Activated T-cell treated with anti-CD3 and anti-CD28 coated beads, Interleukin-2, amount 50 U/mL, for 24 hours (primary cell): Measurements from ENCODE around the gene SYK.

Source experiments
- DNase-seq: peaks from one replicate; pipeline ENCODE4 v3.0.0-alpha.2; 2020
- H3K27ac Mint-ChIP-seq: 2 replicates; pipeline ENCODE4 v1.8.0; 2020; ENCODE audit warnings: mild to moderate bottlenecking, mixed read lengths
- H3K27me3 Mint-ChIP-seq: 2 replicates; pipeline ENCODE4 v1.8.0; 2020; ENCODE audit warnings: mixed read lengths
- H3K36me3 Mint-ChIP-seq: 2 replicates; pipeline ENCODE4 v1.8.0; 2020; ENCODE audit warnings: low read depth, mixed read lengths
- H3K4me1 Mint-ChIP-seq: 2 replicates; pipeline ENCODE4 v1.8.0; 2020; ENCODE audit warnings: low read depth, mixed read lengths
- H3K4me3 Mint-ChIP-seq: 2 replicates; pipeline ENCODE4 v1.8.0; 2020; ENCODE audit warnings: mild to moderate bottlenecking, moderate library complexity, mixed read lengths
- H3K9me3 Mint-ChIP-seq: 2 replicates; pipeline ENCODE4 v1.8.0; 2020; ENCODE audit warnings: mixed read lengths

SYK gene

GRCh38 chr9:90826326-90827020 lies 24.9 kb downstream of the SYK start:
- Mint-ChIP-seq H3K27me3 (peaks cover 39% of the 10 kb centered on the region), H3K36me3 (no peaks in the 10 kb centered on the region), H3K27ac (no peak overlapping the region), H3K4me3 (no peak overlapping the region), H3K9me3 (no peaks in the 10 kb centered on the region), H3K4me1 (no peaks in the 10 kb centered on the region)
- DNase-seq: no peak

- no peaks in the 10 kb centered on the region for H3K36me3 Mint-ChIP-seq
- no peak overlapping the region for H3K4me3 Mint-ChIP-seq
- H3K27me3 Mint-ChIP-seq: peaks cover 35% of the 10 kb centered on the region
- no peaks in the 10 kb centered on the region for H3K9me3 Mint-ChIP-seq
- H3K4me1 Mint-ChIP-seq: no peaks in the 10 kb centered on the region
- no peak overlapping the region for H3K27ac Mint-ChIP-seq
- no peak for DNase-seq
Observed at GRCh38 chr9:90827181-90827871, 25.7 kb downstream of the SYK start.

- no peaks in the 10 kb centered on the region for H3K9me3 Mint-ChIP-seq
- H3K4me1 Mint-ChIP-seq: no peaks in the 10 kb centered on the region
- DNase-seq: no peak
- no peaks in the 10 kb centered on the region for H3K36me3 Mint-ChIP-seq
- peaks cover 27% of the 10 kb centered on the region for H3K27me3 Mint-ChIP-seq
- no peak overlapping the region for H3K4me3 Mint-ChIP-seq
- no peak overlapping the region for H3K27ac Mint-ChIP-seq
Observed at GRCh38 chr9:90830051-90830450, 28.4 kb downstream of the SYK start.

GRCh38 chr9:90830977-90831376 lies 29.4 kb downstream of the SYK start:
- H3K4me1 Mint-ChIP-seq: no peaks in the 10 kb centered on the region
- H3K9me3 Mint-ChIP-seq: no peaks in the 10 kb centered on the region
- no peak overlapping the region for H3K4me3 Mint-ChIP-seq
- H3K36me3 Mint-ChIP-seq: no peaks in the 10 kb centered on the region
- no peak overlapping the region for H3K27ac Mint-ChIP-seq
- H3K27me3 Mint-ChIP-seq: peaks cover 28% of the 10 kb centered on the region
- DNase-seq: no peak

- Mint-ChIP-seq H3K4me1 (no peaks in the 10 kb centered on the region), H3K27me3 (peaks cover 23% of the 10 kb centered on the region), H3K9me3 (no peaks in the 10 kb centered on the region), H3K4me3 (no peak overlapping the region), H3K36me3 (no peaks in the 10 kb centered on the region), H3K27ac (no peak overlapping the region)
- no peak for DNase-seq
Observed at GRCh38 chr9:90832261-90832660, 30.6 kb downstream of the SYK start.

GRCh38 chr9:90834828-90835595 lies 33.4 kb downstream of the SYK start:
- H3K36me3 Mint-ChIP-seq: no peaks in the 10 kb centered on the region
- H3K4me3 Mint-ChIP-seq: no peak overlapping the region
- DNase-seq: no peak
- H3K27me3 Mint-ChIP-seq: peaks cover 25% of the 10 kb centered on the region
- no peak overlapping the region for H3K27ac Mint-ChIP-seq
- H3K4me1 Mint-ChIP-seq: no peaks in the 10 kb centered on the region
- no peaks in the 10 kb centered on the region for H3K9me3 Mint-ChIP-seq

- no peak for DNase-seq
- peaks cover 21% of the 10 kb centered on the region for H3K27me3 Mint-ChIP-seq
- no peaks in the 10 kb centered on the region for H3K4me1 Mint-ChIP-seq
- H3K4me3 Mint-ChIP-seq: no peak overlapping the region
- H3K27ac Mint-ChIP-seq: no peak overlapping the region
- no peaks in the 10 kb centered on the region for H3K36me3 Mint-ChIP-seq
- H3K9me3 Mint-ChIP-seq: no peaks in the 10 kb centered on the region
Observed at GRCh38 chr9:90836411-90837080, 34.9 kb downstream of the SYK start.

GRCh38 chr9:90838098-90838497 lies 36.5 kb downstream of the SYK start:
- no peak for DNase-seq
- H3K36me3 Mint-ChIP-seq: no peaks in the 10 kb centered on the region
- H3K27ac Mint-ChIP-seq: no peak overlapping the region
- peaks cover 21% of the 10 kb centered on the region for H3K27me3 Mint-ChIP-seq
- H3K4me3 Mint-ChIP-seq: no peak overlapping the region
- no peaks in the 10 kb centered on the region for H3K9me3 Mint-ChIP-seq
- no peaks in the 10 kb centered on the region for H3K4me1 Mint-ChIP-seq

- no peak overlapping the region for H3K4me3 Mint-ChIP-seq
- no peaks in the 10 kb centered on the region for H3K9me3 Mint-ChIP-seq
Observed at GRCh38 chr9:90838581-90839154, 37.0 kb downstream of the SYK start.

GRCh38 chr9:90839183-90839728 lies 37.6 kb downstream of the SYK start:
- DNase-seq: no peak
- no peaks in the 10 kb centered on the region for H3K4me1 Mint-ChIP-seq
- H3K9me3 Mint-ChIP-seq: no peaks in the 10 kb centered on the region
- no peak overlapping the region for H3K27ac Mint-ChIP-seq
- H3K4me3 Mint-ChIP-seq: no peak overlapping the region
- H3K27me3 Mint-ChIP-seq: peaks cover 21% of the 10 kb centered on the region
- H3K36me3 Mint-ChIP-seq: no peaks in the 10 kb centered on the region

More at GRCh38 chr9:90838581-90839154, 37.0 kb downstream of the SYK start:
- DNase-seq: no peak
- H3K27me3 Mint-ChIP-seq: peaks cover 21% of the 10 kb centered on the region
- H3K27ac Mint-ChIP-seq: no peak overlapping the region
- H3K36me3 Mint-ChIP-seq: no peaks in the 10 kb centered on the region
- no peaks in the 10 kb centered on the region for H3K4me1 Mint-ChIP-seq

- no peak overlapping the region for H3K4me3 Mint-ChIP-seq
- no peaks in the 10 kb centered on the region for H3K9me3 Mint-ChIP-seq
- no peaks in the 10 kb centered on the region for H3K4me1 Mint-ChIP-seq
- no peaks in the 10 kb centered on the region for H3K36me3 Mint-ChIP-seq
- peaks cover 15% of the 10 kb centered on the region for H3K27me3 Mint-ChIP-seq
- DNase-seq: no peak
- no peak overlapping the region for H3K27ac Mint-ChIP-seq
Observed at GRCh38 chr9:90840696-90841095, 39.1 kb downstream of the SYK start.

- H3K4me1 Mint-ChIP-seq: no peaks in the 10 kb centered on the region
- no peak overlapping the region for H3K4me3 Mint-ChIP-seq
- DNase-seq: no peak
- H3K9me3 Mint-ChIP-seq: no peaks in the 10 kb centered on the region
- peaks cover 15% of the 10 kb centered on the region for H3K27me3 Mint-ChIP-seq
- no peak overlapping the region for H3K27ac Mint-ChIP-seq
- no peaks in the 10 kb centered on the region for H3K36me3 Mint-ChIP-seq
Observed at GRCh38 chr9:90841213-90841612, 39.6 kb downstream of the SYK start.

- Mint-ChIP-seq H3K27ac (no peak overlapping the region), H3K4me3 (no peak overlapping the region), H3K36me3 (no peaks in the 10 kb centered on the region), H3K4me1 (no peaks in the 10 kb centered on the region), H3K27me3 (peaks cover 15% of the 10 kb centered on the region), H3K9me3 (no peaks in the 10 kb centered on the region)
- no peak for DNase-seq
Observed at GRCh38 chr9:90841615-90842014, 40.0 kb downstream of the SYK start.

- Mint-ChIP-seq H3K4me1 (no peaks in the 10 kb centered on the region), H3K27me3 (peaks cover 15% of the 10 kb centered on the region), H3K4me3 (no peak overlapping the region), H3K36me3 (no peaks in the 10 kb centered on the region), H3K9me3 (no peaks in the 10 kb centered on the region), H3K27ac (no peak overlapping the region)
- no peak for DNase-seq
Observed at GRCh38 chr9:90842176-90842777, 40.7 kb downstream of the SYK start.
